Tibial artery (tissue), 4 donors: ENCODE measurements around the gene NRCAM.

Source experiments
- DNase-seq, 2 donors: peaks; one replicate each; pipeline ENCODE4 v3.0.0-alpha.2; 2019
- H3K27ac ChIP-seq, 2 donors: fragments of 200-600 bp; sonication (generic) in 1 of 2; 1 replicate in 1 of 2; 2 replicates in 1 of 2; pipeline ENCODE4 v1.5.1; 2018 to 2019; ENCODE audit warnings: mild to moderate bottlenecking in 1 of 2
- H3K27me3 ChIP-seq, 2 donors: fragments of 200-600 bp; sonication (generic) in 1 of 2; one replicate each; pipeline versions ENCODE4 v1.5.1 to v1.6.0; 2016 to 2019
- H3K36me3 ChIP-seq, 3 donors: fragments of 200-600 bp; sonication (generic) in 2 of 3; one replicate each; pipeline ENCODE4 v1.5.1; 2016 to 2019; ENCODE audit warnings: mild to moderate bottlenecking in 2 of 3
- H3K4me1 ChIP-seq, 4 donors: fragments of 200-600 bp; sonication (generic) in 2 of 4; 1 replicate in 3 of 4; 2 replicates in 1 of 4; pipeline ENCODE4 v1.5.1; 2016 to 2019
- H3K4me3 ChIP-seq, 2 donors: fragments of 200-600 bp; sonication (generic) in 1 of 2; 1 replicate in 1 of 2; 2 replicates in 1 of 2; pipeline ENCODE4 v1.5.1; 2018 to 2019; ENCODE audit warnings: mild to moderate bottlenecking in 2 of 2
- H3K9me3 ChIP-seq, 3 donors: fragments of 200-600 bp; sonication (generic) in 1 of 3; one replicate each; pipeline ENCODE4 v1.5.1; 2016 to 2019
- intact Hi-C: fragments of 100-400 bp; cut with DNase I; formaldehyde crosslinking; loops from one replicate; pipeline ENCODE4 v1.15.0; 2023; ENCODE audit warnings: low total_unique reads
- TF ChIP-seq, protein P1 (sequence below), 2 experiments: fragments of 200-600 bp in 1 of 2; fragments of 450-650 bp in 1 of 2; IDR thresholded peaks; one replicate each; pipeline ENCODE4 v1.5.1; 2017 to 2019; ENCODE audit warnings: antibody characterized with exemption in 2 of 2, mild to moderate bottlenecking in 1 of 2, moderate library complexity in 1 of 2

The NRCAM gene

GRCh38 chr7:108423089-108423989 lies 32.9 kb downstream of the NRCAM start:
- Histone ChIP-seq H3K9me3 (no peaks in the 10 kb centered on the region), H3K27me3 (no peaks in the 10 kb centered on the region), H3K36me3 (no peaks in the 10 kb centered on the region), H3K4me3 (no peak overlapping the region), H3K27ac (no peak overlapping the region), H3K4me1 (no peaks in the 10 kb centered on the region)
- TF ChIP-seq, protein P1, sequence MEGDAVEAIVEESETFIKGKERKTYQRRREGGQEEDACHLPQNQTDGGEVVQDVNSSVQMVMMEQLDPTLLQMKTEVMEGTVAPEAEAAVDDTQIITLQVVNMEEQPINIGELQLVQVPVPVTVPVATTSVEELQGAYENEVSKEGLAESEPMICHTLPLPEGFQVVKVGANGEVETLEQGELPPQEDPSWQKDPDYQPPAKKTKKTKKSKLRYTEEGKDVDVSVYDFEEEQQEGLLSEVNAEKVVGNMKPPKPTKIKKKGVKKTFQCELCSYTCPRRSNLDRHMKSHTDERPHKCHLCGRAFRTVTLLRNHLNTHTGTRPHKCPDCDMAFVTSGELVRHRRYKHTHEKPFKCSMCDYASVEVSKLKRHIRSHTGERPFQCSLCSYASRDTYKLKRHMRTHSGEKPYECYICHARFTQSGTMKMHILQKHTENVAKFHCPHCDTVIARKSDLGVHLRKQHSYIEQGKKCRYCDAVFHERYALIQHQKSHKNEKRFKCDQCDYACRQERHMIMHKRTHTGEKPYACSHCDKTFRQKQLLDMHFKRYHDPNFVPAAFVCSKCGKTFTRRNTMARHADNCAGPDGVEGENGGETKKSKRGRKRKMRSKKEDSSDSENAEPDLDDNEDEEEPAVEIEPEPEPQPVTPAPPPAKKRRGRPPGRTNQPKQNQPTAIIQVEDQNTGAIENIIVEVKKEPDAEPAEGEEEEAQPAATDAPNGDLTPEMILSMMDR (IDR thresholded peaks at IDR 0.05), result no peak
- DNase-seq, result no peak
- intact Hi-C loops, result no loop called here

- Histone ChIP-seq H3K4me1 (no peaks in the 10 kb centered on the region), H3K27ac (no peak overlapping the region), H3K36me3 (no peaks in the 10 kb centered on the region), H3K27me3 (no peaks in the 10 kb centered on the region), H3K9me3 (no peaks in the 10 kb centered on the region), H3K4me3 (no peak overlapping the region)
- DNase-seq, result no peak
- intact Hi-C loops, result no loop called here
- TF ChIP-seq, protein P1 (IDR thresholded peaks at IDR 0.05), result no peak
Observed at GRCh38 chr7:108421720-108422331, 34.4 kb downstream of the NRCAM start.

DNA sequence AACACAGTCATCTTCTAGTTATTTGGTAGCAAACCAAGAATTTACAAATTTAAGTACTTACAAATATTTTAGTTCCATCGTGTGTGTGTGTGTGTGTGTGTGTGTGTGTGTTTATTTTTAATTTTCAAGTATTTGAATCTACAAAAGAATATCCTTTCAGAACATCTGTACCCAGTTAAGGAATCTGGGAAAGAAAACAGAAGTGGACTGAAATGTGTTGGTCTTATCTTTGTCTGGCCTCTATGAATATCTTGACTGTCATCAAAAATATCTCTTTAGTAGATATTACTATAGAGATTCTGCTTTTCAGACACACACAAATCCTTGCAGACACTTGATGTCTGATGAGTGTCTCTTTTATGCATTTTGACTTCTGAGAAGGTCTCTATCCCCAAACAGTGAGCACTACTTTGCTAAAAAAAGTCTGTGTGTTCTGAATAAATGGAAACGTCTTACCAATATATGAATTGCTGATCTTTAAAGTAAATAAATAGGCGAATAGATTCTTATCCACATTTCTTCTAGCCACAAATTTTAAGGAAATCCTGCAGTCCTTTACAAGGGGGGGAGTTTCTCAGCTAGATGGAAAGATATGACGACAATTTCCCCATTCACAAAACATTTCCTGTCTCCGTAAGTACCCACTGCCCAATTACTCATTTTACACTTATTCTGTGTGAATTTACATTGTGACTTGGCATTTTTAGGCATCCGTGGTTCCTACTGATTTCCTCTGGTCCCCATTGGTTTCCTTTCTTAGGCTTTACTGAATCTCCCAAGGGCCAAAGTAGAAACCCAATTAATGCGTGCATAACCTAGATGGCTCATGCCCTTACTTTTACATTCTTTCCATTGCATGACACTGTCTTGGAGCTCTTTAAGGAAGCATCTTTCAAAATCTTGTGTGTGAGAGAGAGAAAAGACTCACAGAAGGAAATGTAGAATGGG lies 36.0 kb downstream of the NRCAM start:
- intact Hi-C loops, result no loop called here
- TF ChIP-seq, protein P1 (IDR thresholded peaks at IDR 0.05), result no peak
- H3K9me3 ChIP-seq, result no peaks in the 10 kb centered on the region

GRCh38 chr7:108418946-108419345 lies 37.3 kb downstream of the NRCAM start:
- TF ChIP-seq, protein P1 (IDR thresholded peaks at IDR 0.05), result no peak
- no peak overlapping the region for H3K27ac ChIP-seq
- no peaks in the 10 kb centered on the region for H3K27me3 ChIP-seq
- no peaks in the 10 kb centered on the region for H3K4me1 ChIP-seq
- no peaks in the 10 kb centered on the region for H3K36me3 ChIP-seq
- intact Hi-C loops, result no loop called here
- no peak for DNase-seq
- no peak overlapping the region for H3K4me3 ChIP-seq
- H3K9me3 ChIP-seq, result no peaks in the 10 kb centered on the region

More for the DNA sequence above, 36.0 kb downstream of the NRCAM start:
- Histone ChIP-seq H3K4me1 (no peaks in the 10 kb centered on the region), H3K4me3 (no peak overlapping the region), H3K27me3 (no peaks in the 10 kb centered on the region), H3K36me3 (no peaks in the 10 kb centered on the region), H3K27ac (no peak overlapping the region)
- DNase-seq, result no peak

GRCh38 chr7:108417926-108418325 lies 38.3 kb downstream of the NRCAM start:
- intact Hi-C loops, result no loop called here
- Histone ChIP-seq H3K4me3 (no peak overlapping the region), H3K27me3 (no peaks in the 10 kb centered on the region), H3K9me3 (no peaks in the 10 kb centered on the region), H3K36me3 (no peaks in the 10 kb centered on the region), H3K4me1 (no peaks in the 10 kb centered on the region), H3K27ac (no peak overlapping the region)
- TF ChIP-seq, protein P1 (IDR thresholded peaks at IDR 0.05), result no peak
- DNase-seq, result no peak
